Stomach smooth muscle (tissue), 2 donors: ENCODE data around the gene COL4A6.

Experiments used
- H3K27ac ChIP-seq: one replicate; pipeline ENCODE4 v1.7.0; 2013; ENCODE audit warnings: mild to moderate bottlenecking, low read length, inconsistent platforms
- H3K27me3 ChIP-seq, 2 donors: one replicate each; pipeline ENCODE4 v1.7.0; 2013; ENCODE audit warnings: low read length in 2 of 2; ENCODE audit not compliant: insufficient read depth in 2 of 2, control insufficient read depth in 1 of 2
- H3K36me3 ChIP-seq, 2 donors: one replicate each; pipeline ENCODE4 v1.7.0; 2013; ENCODE audit warnings: low read length in 2 of 2; ENCODE audit not compliant: control insufficient read depth in 2 of 2, insufficient read depth in 2 of 2
- H3K4me1 ChIP-seq: one replicate; pipeline ENCODE4 v1.7.0; 2013; ENCODE audit warnings: low read length; ENCODE audit not compliant: control insufficient read depth, insufficient read depth
- H3K4me3 ChIP-seq, 2 donors: one replicate each; pipeline ENCODE4 v1.7.0; 2013; ENCODE audit warnings: low read length in 2 of 2
- H3K9ac ChIP-seq, 2 donors: one replicate each; pipeline ENCODE4 v1.7.0; 2013; ENCODE audit warnings: low read length in 2 of 2, mild to moderate bottlenecking in 1 of 2
- H3K9me3 ChIP-seq, 2 donors: one replicate each; pipeline ENCODE4 v1.7.0; 2013; ENCODE audit warnings: low read length in 2 of 2; ENCODE audit not compliant: control insufficient read depth in 2 of 2
- donor health status: healthy.
- donor health status: Pancreatic carcinoma.

The COL4A6 gene

DNA sequence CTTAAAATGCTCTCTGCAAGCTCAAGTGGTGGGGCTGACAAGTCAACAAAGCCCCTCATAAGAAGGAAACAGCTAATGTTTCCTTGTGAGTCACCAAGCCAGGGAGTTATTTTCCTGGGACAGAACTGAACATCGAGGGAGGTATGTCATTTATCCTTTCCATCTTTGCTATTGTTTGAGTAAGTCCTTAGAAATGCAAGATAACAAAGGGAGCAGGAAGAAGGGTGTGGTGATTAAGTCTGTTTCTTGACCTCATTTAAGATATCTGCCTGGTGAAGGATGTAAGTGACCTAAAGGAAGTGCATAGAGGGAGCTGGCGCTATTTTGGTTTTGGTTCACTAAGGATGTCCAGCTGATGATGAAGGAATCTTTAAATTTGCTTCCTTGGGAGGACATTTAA, 306.8 kb downstream of the COL4A6 start:
- peaks cover 0 to 6% of the 10 kb centered on the region in 2 donors for H3K27me3 ChIP-seq
- no peak overlapping the region for H3K9ac ChIP-seq
- no peaks in the 10 kb centered on the region for H3K4me1 ChIP-seq
- H3K27ac ChIP-seq: no peak overlapping the region
- H3K4me3 ChIP-seq: no peak overlapping the region
- H3K9me3 ChIP-seq: no peaks in the 10 kb centered on the region
- H3K36me3 ChIP-seq: peaks cover 2 to 5% of the 10 kb centered on the region in 2 donors

GRCh38 chrX:108130889-108131288, 307.3 kb downstream of the COL4A6 start:
- no peak overlapping the region for H3K4me3 ChIP-seq
- no peak overlapping the region for H3K27ac ChIP-seq
- H3K4me1 ChIP-seq: no peaks in the 10 kb centered on the region
- peaks cover 0 to 6% of the 10 kb centered on the region in 2 donors for H3K27me3 ChIP-seq
- no peak overlapping the region for H3K9ac ChIP-seq
- H3K36me3 ChIP-seq: peaks cover 2 to 5% of the 10 kb centered on the region in 2 donors
- no peaks in the 10 kb centered on the region for H3K9me3 ChIP-seq

DNA sequence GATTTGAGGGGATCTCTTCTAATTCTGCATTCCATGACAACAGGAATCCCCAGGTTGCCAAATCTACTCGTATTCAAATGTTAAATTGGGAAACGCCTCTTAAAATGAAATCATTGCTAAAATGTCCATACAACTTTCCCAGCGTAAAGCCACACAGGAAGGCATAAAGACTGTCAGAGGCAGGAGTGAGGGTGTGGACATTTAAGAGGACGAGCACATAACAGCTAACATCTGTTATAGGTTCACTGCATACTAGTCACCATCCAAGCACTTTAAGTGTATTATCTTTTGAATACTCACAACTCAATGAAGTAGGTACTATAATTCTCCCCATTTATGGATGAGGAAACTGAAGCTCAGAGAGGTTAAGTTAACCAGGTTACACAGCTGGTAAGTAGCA, 311.1 kb downstream of the COL4A6 start:
- no peak overlapping the region for H3K4me3 ChIP-seq
- H3K9me3 ChIP-seq: no peaks in the 10 kb centered on the region
- no peak overlapping the region for H3K9ac ChIP-seq
- no peaks in the 10 kb centered on the region for H3K4me1 ChIP-seq
- no peaks in the 10 kb centered on the region for H3K36me3 ChIP-seq
- no peak overlapping the region for H3K27ac ChIP-seq
- H3K27me3 ChIP-seq: peaks cover 0 to 4% of the 10 kb centered on the region in 2 donors

GRCh38 chrX:108126661-108127060, 311.6 kb downstream of the COL4A6 start:
- H3K27ac ChIP-seq: no peak overlapping the region

DNA sequence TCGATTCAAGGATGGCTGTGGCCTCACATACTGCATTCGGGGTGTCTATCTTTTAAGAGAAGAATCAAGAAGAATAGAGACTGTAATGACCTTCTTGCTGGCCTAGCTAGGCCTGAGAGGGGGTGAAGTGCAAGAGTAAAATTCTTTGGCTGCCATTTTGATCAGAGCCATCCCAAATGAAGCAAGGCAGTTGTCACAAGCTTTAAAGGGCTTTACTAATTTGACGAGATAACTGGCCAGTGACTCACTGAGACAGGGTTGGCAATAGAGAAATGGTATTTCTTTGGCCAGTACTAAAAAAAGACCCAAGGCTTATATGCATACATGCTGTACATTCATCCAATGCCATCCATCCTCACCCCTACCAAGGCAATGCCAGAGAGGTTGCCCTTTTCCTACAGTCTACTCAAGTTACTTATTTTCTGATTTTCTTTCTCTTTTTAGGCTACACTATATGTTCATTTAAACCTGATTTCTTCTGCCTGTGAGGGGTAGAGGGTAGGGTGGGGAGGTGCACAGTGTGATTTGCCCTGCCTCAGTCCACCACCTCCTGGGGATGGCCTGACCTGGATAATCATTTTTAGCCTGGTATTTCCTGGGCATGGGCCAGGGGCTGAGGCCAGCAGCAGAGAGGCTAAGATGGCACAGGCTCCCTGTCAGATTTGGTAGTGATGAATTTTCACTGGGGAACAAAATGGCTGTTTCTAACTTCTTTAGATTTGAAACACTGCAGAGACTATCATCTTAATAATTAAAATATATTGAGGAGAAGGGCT, 314.4 kb downstream of the COL4A6 start:
- H3K9ac ChIP-seq: no peak overlapping the region
- H3K4me3 ChIP-seq: no peak overlapping the region
- no peak overlapping the region for H3K27ac ChIP-seq
- peaks cover 0 to 2% of the 10 kb centered on the region in 2 donors for H3K27me3 ChIP-seq
- H3K36me3 ChIP-seq: no peaks in the 10 kb centered on the region
- H3K4me1 ChIP-seq: peaks cover 6% of the 10 kb centered on the region
- H3K9me3 ChIP-seq: no peaks in the 10 kb centered on the region

More at GRCh38 chrX:108126661-108127060, 311.6 kb downstream of the COL4A6 start:
- H3K4me3 ChIP-seq: no peak overlapping the region
- H3K36me3 ChIP-seq: no peaks in the 10 kb centered on the region
- H3K4me1 ChIP-seq: no peaks in the 10 kb centered on the region
- no peak overlapping the region for H3K9ac ChIP-seq
- H3K27me3 ChIP-seq: peaks cover 0 to 2% of the 10 kb centered on the region in 2 donors
- no peaks in the 10 kb centered on the region for H3K9me3 ChIP-seq

DNA sequence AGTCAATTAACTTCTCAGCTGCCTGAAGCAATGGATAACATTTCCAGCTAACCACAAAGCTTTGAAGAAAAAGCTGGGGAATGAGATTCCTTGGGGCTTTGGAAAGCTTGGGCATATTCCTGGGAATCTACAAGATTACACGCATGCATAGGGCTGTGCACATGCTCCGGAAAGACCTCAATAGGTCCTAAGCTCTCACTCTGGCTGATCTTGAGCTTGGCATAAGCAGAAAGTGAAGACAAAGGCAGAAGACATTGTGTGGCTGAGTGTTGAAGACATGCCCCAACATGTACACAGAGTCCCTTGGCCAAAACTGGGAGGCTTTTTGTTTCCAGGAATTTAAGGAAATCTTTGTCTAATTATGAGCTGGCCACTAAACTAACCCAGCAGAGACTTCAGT, 315.5 kb downstream of the COL4A6 start:
- peaks cover 6% of the 10 kb centered on the region for H3K4me1 ChIP-seq
- H3K9me3 ChIP-seq: no peaks in the 10 kb centered on the region
- H3K36me3 ChIP-seq: no peaks in the 10 kb centered on the region
- H3K27me3 ChIP-seq: peaks cover 0 to 2% of the 10 kb centered on the region in 2 donors
- H3K4me3 ChIP-seq: no peak overlapping the region
- no peak overlapping the region for H3K27ac ChIP-seq
- no peak overlapping the region for H3K9ac ChIP-seq

GRCh38 chrX:108121291-108121690, 316.9 kb downstream of the COL4A6 start:
- Histone ChIP-seq H3K4me1 (peaks cover 6% of the 10 kb centered on the region), H3K9ac (no peak overlapping the region), H3K27ac (no peak overlapping the region), H3K4me3 (no peak overlapping the region), H3K36me3 (no peaks in the 10 kb centered on the region), H3K27me3 (peaks cover 0 to 2% of the 10 kb centered on the region in 2 donors), H3K9me3 (no peaks in the 10 kb centered on the region)

GRCh38 chrX:108117988-108118387, 320.2 kb downstream of the COL4A6 start:
- no peak overlapping the region for H3K4me3 ChIP-seq
- H3K27ac ChIP-seq: no peak overlapping the region
- H3K4me1 ChIP-seq: peaks cover 6% of the 10 kb centered on the region
- H3K36me3 ChIP-seq: no peaks in the 10 kb centered on the region
- no peaks in the 10 kb centered on the region for H3K27me3 ChIP-seq
- no peaks in the 10 kb centered on the region for H3K9me3 ChIP-seq
- H3K9ac ChIP-seq: no peak overlapping the region

GRCh38 chrX:108114541-108114940, 323.7 kb downstream of the COL4A6 start:
- no peaks in the 10 kb centered on the region for H3K9me3 ChIP-seq
- H3K9ac ChIP-seq: no peak overlapping the region
- no peak overlapping the region for H3K4me3 ChIP-seq
- H3K27ac ChIP-seq: no peak overlapping the region
- H3K27me3 ChIP-seq: no peaks in the 10 kb centered on the region
- H3K4me1 ChIP-seq: no peaks in the 10 kb centered on the region
- H3K36me3 ChIP-seq: no peaks in the 10 kb centered on the region
